CD4-positive, alpha-beta memory T cell (primary cell): ENCODE data around the gene MDP1. TPM values are rescaled to one million over a fixed set of nuclear protein-coding genes. Genes with fewer than 3 reads are reported as not detected.

Experiments
- CTCF ChIA-PET: fragments of 350-600 bp; sonication (Branson Sonifier 250); formaldehyde crosslinking; loops from one replicate; lab custom pipeline; 2021; ENCODE audit warnings: inconsistent platforms; ENCODE audit not compliant: partially characterized antibody; lab: Charles Lee
- POLR2A ChIA-PET: fragments of 350-600 bp; sonication (Branson Sonifier 250); formaldehyde crosslinking; loops from one replicate; lab custom pipeline; 2021; ENCODE audit not compliant: partially characterized antibody; lab: Charles Lee
- DNase-seq, 5 donors: peaks; one replicate each; pipeline versions ENCODE4 v3.0.0 to v3.0.0-alpha.2; 2020 to 2022; ENCODE audit warnings: mixed read lengths in 1 of 5
- H3K27ac ChIP-seq: one replicate; pipeline ENCODE4 v1.7.0; 2013; ENCODE audit warnings: low read depth, low read length
- H3K27me3 ChIP-seq: 2 replicates; pipeline ENCODE4 v1.7.0; 2013; ENCODE audit warnings: mild to moderate bottlenecking, low read length, moderate library complexity; ENCODE audit not compliant: insufficient read depth
- H3K36me3 ChIP-seq: 2 replicates; pipeline ENCODE4 v1.7.0; 2013; ENCODE audit warnings: mild to moderate bottlenecking, low read length, moderate library complexity; ENCODE audit not compliant: insufficient read depth
- H3K4me1 ChIP-seq: 2 replicates; pipeline ENCODE4 v1.7.0; 2013; ENCODE audit warnings: mild to moderate bottlenecking, low read length, moderate library complexity; ENCODE audit not compliant: insufficient read depth
- H3K4me3 ChIP-seq, 2 donors: one replicate each; pipeline ENCODE4 v1.7.0; 2013; ENCODE audit warnings: low read length in 2 of 2, mild to moderate bottlenecking in 1 of 2
- H3K9me3 ChIP-seq, 2 donors: one replicate each; pipeline ENCODE4 v1.7.0; 2013; ENCODE audit warnings: low read length in 2 of 2, control low read depth in 1 of 2; ENCODE audit not compliant: control insufficient read depth in 1 of 2
- H3K27ac Mint-ChIP-seq, 7 donors: one replicate each; pipeline ENCODE4 v1.8.0; 2020 to 2021; ENCODE audit warnings: mixed read lengths in 7 of 7, mild to moderate bottlenecking in 6 of 7, inconsistent platforms in 3 of 7, moderate library complexity in 3 of 7
- H3K27me3 Mint-ChIP-seq, 2 donors: one replicate each; pipeline ENCODE4 v1.8.0; 2020 to 2021; ENCODE audit warnings: mixed read lengths in 2 of 2
- H3K36me3 Mint-ChIP-seq, 2 donors: one replicate each; pipeline ENCODE4 v1.8.0; 2020 to 2021; ENCODE audit warnings: mixed read lengths in 2 of 2, inconsistent platforms in 1 of 2, mild to moderate bottlenecking in 1 of 2
- H3K4me1 Mint-ChIP-seq, 4 donors: one replicate each; pipeline ENCODE4 v1.8.0; 2020 to 2021; ENCODE audit warnings: mixed read lengths in 4 of 4, mild to moderate bottlenecking in 1 of 4
- H3K4me3 Mint-ChIP-seq, 8 donors: one replicate each; pipeline ENCODE4 v1.8.0; 2020 to 2021; ENCODE audit warnings: mixed read lengths in 8 of 8, mild to moderate bottlenecking in 7 of 8, moderate library complexity in 6 of 8, inconsistent platforms in 3 of 8
- H3K9me3 Mint-ChIP-seq, 8 donors: one replicate each; pipeline ENCODE4 v1.8.0; 2020 to 2021; ENCODE audit warnings: mixed read lengths in 8 of 8, mild to moderate bottlenecking in 5 of 8, inconsistent platforms in 3 of 8, moderate library complexity in 1 of 8
- intact Hi-C: fragments of 100-400 bp; cut with micrococcal nuclease; formaldehyde crosslinking; loops from one replicate; pipeline ENCODE4 v1.15.1; 2023
- polyA plus RNA-seq, 2 donors: library from polyadenylated mRNA; unstranded; fragments of 300-500 nt; fragmentation: Illumina TruSeq; gene quantifications; one replicate each; pipeline ENCODE4 v1.2.3, GENCODE V29; 2021
- total RNA-seq, 2 experiments: library from RNA; stranded (reverse); gene quantifications; one replicate each; pipeline ENCODE4 v1.2.3, GENCODE V29; 2021

The MDP1 gene
- total and polyA plus RNA-seq, 4 experiments from 2014 or later = 12.5 to 28.1 (median 21.3) TPM

- peaks cover 14 to 37% of the 10 kb centered on the region in 2 donors for H3K36me3 Mint-ChIP-seq
- H3K27ac ChIP-seq = no peak overlapping the region
- H3K27me3 ChIP-seq = no peaks in the 10 kb centered on the region
- H3K4me3 Mint-ChIP-seq = no peak overlapping the region
- CTCF ChIA-PET = interaction anchor here (1.0 to 25.6 kb wide), 3 partner anchors 49 to 77 kb away, joined by 3 to 556 read pairs (median 9); partner anchors contain the start of genes CIDEB, DHRS1, LTB4R and LTB4R2
- POLR2A ChIA-PET = interaction anchor here (0.8 kb wide), 1 partner anchor 14 kb away, joined by 3 read pairs; no protein-coding TSS in a partner anchor
- no peak for DNase-seq
- H3K4me1 Mint-ChIP-seq = peaks cover 0 to 4% (median under 1%) of the 10 kb centered on the region in 4 donors
- H3K27me3 Mint-ChIP-seq = no peaks in the 10 kb centered on the region
- no peak overlapping the region for H3K4me3 ChIP-seq
- intact Hi-C loops = no loop called here
- peak overlapping the region in 1 of 7 donors; percentile 80 for H3K27ac Mint-ChIP-seq
- H3K36me3 ChIP-seq = peaks cover 8% of the 10 kb centered on the region
- H3K9me3 ChIP-seq = no peaks in the 10 kb centered on the region
- no peaks in the 10 kb centered on the region for H3K4me1 ChIP-seq
- H3K9me3 Mint-ChIP-seq = no peaks in the 10 kb centered on the region
Observed at GRCh38 chr14:24255931-24256711, 40.3 kb upstream of the MDP1 start.

- peak overlapping the region in 1 of 7 donors; percentile 29 for H3K27ac Mint-ChIP-seq
Observed at GRCh38 chr14:24255438-24255837, 39.6 kb upstream of the MDP1 start.

GRCh38 chr14:24254630-24255392, 38.9 kb upstream of the MDP1 start:
- CTCF ChIA-PET = interaction anchor here (1.0 to 25.6 kb wide), 2 partner anchors 51 to 78 kb away, joined by 3 to 556 read pairs; partner anchors contain the start of genes CIDEB, DHRS1, LTB4R and LTB4R2
- Histone ChIP-seq H3K9me3 (no peaks in the 10 kb centered on the region), H3K4me3 (no peak overlapping the region), H3K27ac (no peak overlapping the region), H3K36me3 (peaks cover 7% of the 10 kb centered on the region), H3K27me3 (no peaks in the 10 kb centered on the region), H3K4me1 (no peaks in the 10 kb centered on the region)
- Mint-ChIP-seq H3K27me3 (no peaks in the 10 kb centered on the region), H3K4me3 (no peak overlapping the region), H3K36me3 (peaks cover 14 to 36% of the 10 kb centered on the region in 2 donors), H3K9me3 (no peaks in the 10 kb centered on the region), H3K4me1 (peaks cover 6 to 14% (median 10%) of the 10 kb centered on the region in 4 donors), H3K27ac (peak overlapping the region in 1 of 7 donors; percentile 29)
- POLR2A ChIA-PET = interaction anchor here (0.8 kb wide), 1 partner anchor 16 kb away, joined by 3 read pairs; no protein-coding TSS in a partner anchor
- DNase-seq = no peak
- intact Hi-C loops = no loop called here

More at GRCh38 chr14:24255438-24255837, 39.6 kb upstream of the MDP1 start:
- ChIA-PET CTCF (interaction anchor here (1.0 to 25.6 kb wide), 2 partner anchors 50 to 78 kb away, joined by 3 to 556 read pairs; partner anchors contain the start of genes CIDEB, DHRS1, LTB4R and LTB4R2), POLR2A (interaction anchor here (0.8 kb wide), 1 partner anchor 15 kb away, joined by 3 read pairs; no protein-coding TSS in a partner anchor)
- Mint-ChIP-seq H3K4me1 (peaks cover under 1 to 9% (median 5%) of the 10 kb centered on the region in 4 donors), H3K36me3 (peaks cover 14 to 36% of the 10 kb centered on the region in 2 donors), H3K9me3 (no peaks in the 10 kb centered on the region), H3K27me3 (no peaks in the 10 kb centered on the region), H3K4me3 (no peak overlapping the region)
- H3K27ac ChIP-seq = no peak overlapping the region
- no peaks in the 10 kb centered on the region for H3K27me3 ChIP-seq
- H3K9me3 ChIP-seq = no peaks in the 10 kb centered on the region
- H3K36me3 ChIP-seq = peaks cover 7% of the 10 kb centered on the region
- no peak overlapping the region for H3K4me3 ChIP-seq
- no peaks in the 10 kb centered on the region for H3K4me1 ChIP-seq
- intact Hi-C loops = no loop called here
- DNase-seq = no peak

- H3K36me3 ChIP-seq = peaks cover 7% of the 10 kb centered on the region
- no peak for DNase-seq
- H3K27ac ChIP-seq = no peak overlapping the region
- Mint-ChIP-seq H3K4me3 (no peak overlapping the region), H3K9me3 (no peaks in the 10 kb centered on the region), H3K4me1 (peaks cover 8 to 17% (median 12%) of the 10 kb centered on the region in 4 donors), H3K36me3 (peaks cover 14 to 36% of the 10 kb centered on the region in 2 donors), H3K27ac (peak overlapping the region in 1 of 7 donors; percentile 79), H3K27me3 (no peaks in the 10 kb centered on the region)
- no peaks in the 10 kb centered on the region for H3K9me3 ChIP-seq
- no peak overlapping the region for H3K4me3 ChIP-seq
- intact Hi-C loops = no loop called here
- CTCF ChIA-PET = interaction anchor here (4.3 to 25.6 kb wide), 2 partner anchors 11 to 52 kb away, joined by 25 to 556 read pairs; partner anchors contain the start of genes CIDEB, DHRS1, LTB4R and LTB4R2
- H3K27me3 ChIP-seq = no peaks in the 10 kb centered on the region
- H3K4me1 ChIP-seq = peaks cover 5% of the 10 kb centered on the region
- POLR2A ChIA-PET = interaction anchor here (1.5 kb wide), 1 partner anchor 18 kb away, joined by 3 read pairs; no protein-coding TSS in a partner anchor
Observed at GRCh38 chr14:24253936-24254335, 38.1 kb upstream of the MDP1 start.

- Histone ChIP-seq H3K9me3 (no peaks in the 10 kb centered on the region), H3K27me3 (no peaks in the 10 kb centered on the region), H3K4me3 (no peak overlapping the region), H3K27ac (no peak overlapping the region), H3K36me3 (peaks cover 7% of the 10 kb centered on the region), H3K4me1 (peaks cover 9% of the 10 kb centered on the region)
- Mint-ChIP-seq H3K27ac (no peak overlapping the region), H3K4me1 (peaks cover 13 to 24% (median 19%) of the 10 kb centered on the region in 4 donors), H3K4me3 (no peak overlapping the region), H3K36me3 (peaks cover 14 to 35% of the 10 kb centered on the region in 2 donors), H3K9me3 (no peaks in the 10 kb centered on the region), H3K27me3 (no peaks in the 10 kb centered on the region)
- DNase-seq = no peak
- intact Hi-C loops = no loop called here
- ChIA-PET POLR2A (interaction anchor here (1.5 to 2.2 kb wide), 4 partner anchors 9 to 39 kb away, joined by 3 to 9 read pairs (median 4); partner anchors contain the start of genes CHMP4A and TINF2), CTCF (interaction anchor here (1.2 to 25.6 kb wide), 4 partner anchors 9 to 53 kb away, joined by 3 to 556 read pairs (median 14); partner anchors contain the start of genes CIDEB, DHRS1, LTB4R and LTB4R2)
Observed at GRCh38 chr14:24252289-24253124, 36.6 kb upstream of the MDP1 start.

GRCh38 chr14:24251880-24252288, 36.0 kb upstream of the MDP1 start:
- Mint-ChIP-seq H3K36me3 (peaks cover 13 to 30% of the 10 kb centered on the region in 2 donors), H3K27me3 (no peaks in the 10 kb centered on the region), H3K9me3 (no peaks in the 10 kb centered on the region), H3K27ac (peak overlapping the region in 2 of 7 donors; percentile 7 to 30), H3K4me1 (peaks cover 16 to 30% (median 24%) of the 10 kb centered on the region in 4 donors), H3K4me3 (no peak overlapping the region)
- H3K9me3 ChIP-seq = no peaks in the 10 kb centered on the region
- DNase-seq = no peak
- peaks cover 15% of the 10 kb centered on the region for H3K4me1 ChIP-seq
- peaks cover 7% of the 10 kb centered on the region for H3K36me3 ChIP-seq
- ChIA-PET CTCF (interaction anchor here (1.2 to 25.6 kb wide), 5 partner anchors 9 to 54 kb away, joined by 3 to 556 read pairs (median 4); partner anchors contain the start of genes CIDEB, DHRS1, LTB4R and LTB4R2), POLR2A (interaction anchor here (1.5 to 2.2 kb wide), 3 partner anchors 9 to 39 kb away, joined by 3 to 9 read pairs (median 5); partner anchors contain the start of genes CHMP4A and TINF2)
- H3K27ac ChIP-seq = no peak overlapping the region
- intact Hi-C loops = no loop called here
- H3K4me3 ChIP-seq = no peak overlapping the region
- H3K27me3 ChIP-seq = no peaks in the 10 kb centered on the region
